ENCODE measurements around the gene FBN1.

The FBN1 gene

DNA sequence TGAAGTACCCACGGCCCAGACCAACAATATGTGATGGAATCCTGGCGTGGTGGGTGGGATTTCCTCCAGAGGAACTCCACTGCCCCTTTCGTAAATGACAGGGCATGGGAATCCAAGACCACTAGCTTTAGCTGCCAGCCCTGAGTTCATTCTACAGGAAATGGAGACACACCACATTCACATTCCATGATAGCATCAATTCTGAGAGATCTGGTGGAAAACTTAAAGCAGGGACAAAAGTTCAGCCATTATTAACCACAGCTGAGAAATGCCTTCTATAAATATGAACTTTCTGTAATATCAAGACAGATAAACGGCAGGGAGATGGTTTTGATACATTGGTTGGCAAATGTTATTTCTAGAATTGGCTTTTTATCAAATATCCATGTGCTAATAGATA, 98.2 kb downstream of the FBN1 start:
- no peak for DNase-seq

DNA sequence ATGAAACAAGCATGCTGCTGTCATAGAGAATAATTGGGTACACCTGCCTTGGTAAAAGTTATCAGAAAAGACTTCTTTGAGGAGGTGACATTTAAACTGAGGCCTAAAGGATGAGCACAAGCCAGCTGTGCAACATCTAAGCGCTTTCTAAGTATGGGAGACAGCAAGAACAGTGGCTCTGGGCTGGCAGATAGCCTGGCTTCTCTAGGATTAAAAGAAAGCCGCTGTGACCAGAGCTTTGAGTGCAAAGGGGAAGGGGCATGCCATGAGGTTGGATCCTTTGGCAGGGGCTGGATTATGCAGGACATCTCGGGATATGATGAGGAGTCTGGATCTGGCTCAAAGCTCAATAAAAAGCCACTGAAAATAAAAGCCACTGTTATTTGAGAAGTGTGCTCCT, 99.2 kb downstream of the FBN1 start:
- DNase-seq = no peak

DNA sequence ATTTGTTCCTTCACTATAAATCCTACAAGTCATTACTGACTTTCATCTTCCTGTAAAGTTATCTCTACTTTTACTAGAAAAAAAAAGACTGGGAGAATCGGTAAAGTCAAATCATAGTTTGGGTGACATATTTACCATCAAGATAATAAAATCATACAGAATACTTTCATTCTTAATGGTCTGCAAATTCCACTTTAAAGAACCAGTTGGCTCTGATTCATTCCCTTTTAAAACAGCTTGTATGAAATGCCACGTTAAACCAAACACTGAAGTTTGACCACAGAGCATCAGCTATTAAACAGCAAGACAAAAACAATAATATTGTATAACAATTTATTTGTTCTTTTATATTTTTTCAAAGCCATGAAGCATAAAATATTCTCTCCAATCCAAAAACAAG, 100.7 kb downstream of the FBN1 start:
- DNase-seq = no peak

DNA sequence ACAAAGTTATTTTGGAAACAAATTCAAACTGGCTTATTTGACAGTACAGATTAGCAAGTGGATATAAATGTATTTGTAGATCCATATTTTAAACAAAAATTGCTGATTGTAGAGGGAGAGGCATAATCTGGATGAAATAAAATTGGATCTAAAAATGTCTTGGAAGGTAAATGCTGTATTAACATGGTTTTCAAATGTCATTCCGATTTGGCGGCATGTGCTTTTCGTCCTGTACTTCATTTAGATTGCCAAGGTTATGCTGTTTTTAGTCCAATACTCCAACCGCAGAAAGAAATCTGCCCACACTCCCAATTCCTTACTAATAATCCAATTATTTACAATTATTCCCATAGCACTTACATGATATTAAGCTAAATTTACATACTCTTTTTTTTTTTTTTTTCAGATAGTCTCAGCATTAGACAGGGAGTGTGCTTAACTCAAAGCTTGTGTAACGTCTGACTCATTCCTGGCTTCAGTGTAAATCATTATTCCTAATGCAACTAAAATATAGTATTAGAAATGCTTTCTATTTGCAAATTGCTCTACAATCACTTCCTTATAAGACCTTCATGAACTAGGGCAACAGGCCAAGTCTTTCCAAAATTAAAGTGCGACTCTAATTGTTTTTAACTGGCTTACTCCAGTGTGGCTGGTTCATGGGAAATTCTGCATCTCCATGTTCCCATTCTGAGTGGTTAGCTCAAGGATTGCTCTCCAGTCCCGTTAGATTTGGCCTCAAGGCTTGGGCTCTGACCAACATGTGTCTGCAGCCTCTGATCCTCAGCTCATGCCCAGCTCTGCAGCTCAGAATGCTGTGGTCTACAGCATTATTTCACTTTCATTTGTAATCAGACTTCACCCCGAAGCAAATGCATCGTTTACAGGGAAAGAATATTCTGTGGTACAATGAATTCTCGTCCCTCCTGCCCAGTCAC, 103.9 kb downstream of the FBN1 start:
- no peak for DNase-seq

DNA sequence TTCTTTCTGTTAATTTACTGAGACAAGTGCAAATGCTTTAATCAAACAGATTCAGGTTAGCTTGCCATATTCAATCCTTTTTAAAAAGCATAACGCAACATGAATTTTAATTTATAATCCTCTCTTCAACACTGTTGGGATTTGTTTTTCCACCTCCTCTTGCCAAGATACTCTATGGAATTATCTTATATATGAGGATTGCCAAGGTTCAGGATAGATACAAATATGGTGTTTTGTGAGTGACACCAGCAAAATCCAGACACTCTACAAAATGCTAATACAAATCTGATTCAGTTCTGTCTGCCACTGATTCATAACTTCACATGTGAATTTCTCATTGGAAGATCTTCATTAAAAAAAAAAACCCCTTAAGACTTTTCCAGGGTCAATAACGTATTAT, 104.8 kb downstream of the FBN1 start:
- no peak for DNase-seq

DNA sequence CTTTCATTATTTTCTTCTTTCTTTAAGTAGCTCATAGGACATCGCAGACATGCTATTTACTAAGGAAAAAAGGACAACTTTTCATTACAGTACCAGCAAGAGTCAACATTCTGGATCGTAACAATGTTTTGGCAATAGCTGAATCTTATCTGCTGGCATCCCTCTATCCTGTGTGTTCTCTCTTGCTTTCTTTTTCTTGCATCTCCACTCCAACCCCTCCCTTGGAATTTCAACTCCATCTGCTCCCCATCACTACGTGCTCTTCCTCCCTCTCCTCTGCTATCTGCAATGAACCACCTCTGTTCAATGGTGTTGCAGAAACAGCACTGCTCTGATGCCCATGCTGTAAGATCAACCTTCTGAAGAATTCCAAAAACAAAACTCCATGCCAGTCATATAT, 106.6 kb downstream of the FBN1 start:
- DNase-seq = no peak

DNA sequence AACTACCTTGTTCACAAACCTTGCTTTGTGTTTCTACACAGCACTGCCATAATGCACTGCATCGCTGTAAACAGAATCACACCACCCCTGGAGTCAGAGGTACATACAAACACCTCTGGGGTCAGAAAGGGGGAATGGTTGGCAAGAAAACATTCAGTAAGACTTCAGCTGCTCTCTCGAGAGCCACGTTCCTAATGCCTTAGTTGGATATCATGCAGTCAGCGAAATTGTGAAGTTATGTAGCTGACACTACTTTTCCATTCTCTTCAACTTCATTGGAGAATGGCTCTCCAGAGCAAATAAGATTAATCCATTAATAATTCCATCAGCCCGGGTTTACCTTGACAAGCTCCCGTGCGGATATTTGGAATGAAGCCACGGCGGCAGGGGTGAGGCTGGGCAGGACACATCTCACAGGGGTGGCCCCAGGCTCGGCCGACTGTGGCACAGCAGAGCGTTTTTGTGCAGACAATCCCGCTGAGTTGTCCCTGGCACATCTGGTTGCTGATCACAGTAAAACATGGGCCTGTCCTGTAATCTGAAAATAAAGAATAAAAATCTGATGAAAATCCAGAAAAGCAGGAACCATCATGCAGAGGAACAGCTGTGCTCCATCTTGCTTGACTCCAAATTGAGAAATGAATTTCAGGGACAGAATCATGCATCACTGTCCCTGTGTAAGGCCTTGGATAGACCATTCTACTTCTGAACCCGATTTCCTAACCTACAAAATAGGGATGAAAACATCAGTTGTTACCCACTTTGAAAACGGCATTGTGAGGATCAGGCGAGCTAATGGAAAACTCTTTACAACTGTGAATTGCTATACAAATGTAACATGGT, 108.0 kb downstream of the FBN1 start:
- no peak for DNase-seq

DNA sequence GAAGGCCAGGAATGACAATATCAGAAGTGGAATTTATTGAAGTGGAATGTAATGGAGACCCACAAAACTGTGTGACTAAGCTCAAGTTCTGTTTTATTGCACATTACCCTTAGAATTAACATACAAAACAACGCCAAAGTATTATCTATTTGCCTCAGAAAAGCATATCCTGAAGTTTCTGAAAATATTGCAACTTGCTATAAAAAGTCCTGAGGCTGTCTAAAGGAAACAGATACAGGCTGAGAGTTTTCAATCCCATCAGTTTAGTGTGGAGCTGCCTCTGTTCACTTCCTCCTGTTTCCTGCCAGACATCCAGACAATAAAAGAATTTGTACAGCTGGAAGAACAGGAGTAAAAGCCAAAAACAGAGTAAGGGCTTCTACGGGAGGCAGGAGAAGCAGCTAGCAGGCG, 108.8 kb downstream of the FBN1 start:
- DNase-seq = no peak

DNA sequence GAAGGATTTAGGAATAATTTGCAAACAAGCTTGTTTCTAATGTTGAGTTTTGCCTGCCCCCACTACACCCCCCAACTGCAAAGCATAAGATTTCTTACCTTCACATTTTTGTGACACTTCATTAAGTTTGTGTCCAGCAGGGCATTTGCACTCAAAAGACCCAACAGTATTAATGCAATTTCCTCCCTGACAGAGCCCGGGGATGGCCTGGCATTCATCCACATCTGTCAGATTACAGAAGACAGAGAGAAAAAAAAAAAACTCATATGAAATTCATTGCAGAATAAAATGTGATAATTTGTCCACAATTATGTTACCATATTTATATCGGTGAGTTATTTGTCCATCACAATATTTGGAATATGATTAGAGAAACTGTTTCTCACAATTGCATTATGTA, 111.5 kb downstream of the FBN1 start:
- no peak for DNase-seq

DNA sequence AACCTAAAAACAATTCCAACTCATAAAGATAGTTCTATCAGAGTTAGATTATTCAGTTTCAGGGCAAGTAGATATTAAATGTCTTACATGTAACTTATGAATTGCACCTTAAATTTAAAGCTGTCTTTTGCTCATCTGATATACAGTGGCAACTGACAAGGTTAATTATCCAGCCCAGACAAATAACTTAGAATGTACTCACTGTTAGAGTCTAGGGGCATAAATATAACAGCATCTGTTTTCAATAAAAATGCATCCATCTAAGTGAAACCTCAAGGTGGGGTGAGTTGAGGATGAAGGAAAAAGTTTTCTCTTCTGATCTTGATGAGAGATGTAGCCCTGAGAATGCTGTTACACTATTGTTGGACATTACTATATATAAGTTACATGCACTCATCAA, 112.6 kb downstream of the FBN1 start:
- DNase-seq = no peak

DNA sequence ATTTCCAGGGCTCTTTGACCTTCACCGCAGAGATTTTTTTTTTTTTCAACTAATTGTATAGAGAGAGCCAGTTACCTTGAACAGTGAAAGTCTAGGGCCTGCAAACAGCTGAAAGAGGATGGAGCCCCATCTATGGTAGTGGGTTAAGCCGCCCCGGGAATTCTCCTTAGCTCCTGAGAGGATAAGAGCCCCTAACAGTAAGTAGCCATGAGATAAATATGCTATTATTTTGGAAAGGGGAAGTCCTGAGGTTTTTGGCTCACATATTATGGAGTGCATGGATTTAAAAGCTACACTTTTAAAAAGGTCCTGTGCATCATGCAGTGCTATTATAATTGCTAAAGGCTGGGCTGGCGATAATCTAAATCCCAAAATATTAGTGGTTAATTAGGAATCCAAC, 115.0 kb downstream of the FBN1 start:
- no peak for DNase-seq

DNA sequence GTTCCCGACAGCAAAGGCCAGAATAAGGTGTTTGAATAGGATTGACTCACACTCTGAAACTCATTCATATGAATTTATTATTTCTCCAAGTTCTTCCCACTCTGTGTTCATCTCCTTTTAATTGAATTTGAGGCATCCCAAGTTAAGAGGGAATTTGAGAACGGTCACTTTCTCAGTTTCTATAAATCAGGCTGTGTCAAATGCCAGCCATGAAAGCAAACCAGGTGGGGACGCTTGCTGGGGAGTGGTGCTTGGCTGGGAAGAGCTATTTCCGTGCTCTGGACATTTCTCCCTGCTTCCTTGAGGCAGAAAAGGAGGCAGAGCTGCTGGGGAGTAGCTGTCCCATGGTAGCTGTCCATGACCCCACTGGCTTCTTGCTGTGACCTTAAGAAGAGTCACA, 116.6 kb downstream of the FBN1 start:
- DNase-seq = no peak

DNA sequence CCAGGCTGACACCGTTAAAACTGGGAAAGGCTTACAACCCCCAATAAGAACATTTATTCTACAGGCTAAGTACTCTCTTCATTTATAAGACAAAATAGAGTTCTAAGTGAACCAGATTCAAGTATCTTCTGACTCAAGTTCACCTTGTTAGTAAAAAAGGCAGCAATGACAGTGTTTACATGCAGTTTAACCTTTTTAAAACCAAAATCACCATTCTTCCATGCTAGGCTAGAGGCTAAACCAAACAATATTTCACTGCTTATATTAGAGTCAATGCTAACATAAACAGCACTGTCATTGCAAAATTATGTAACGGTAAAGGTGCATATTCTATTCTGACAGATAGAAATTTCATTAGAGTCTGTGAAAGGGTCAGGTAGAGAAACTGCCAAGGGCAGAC, 118.0 kb downstream of the FBN1 start:
- no peak for DNase-seq

DNA sequence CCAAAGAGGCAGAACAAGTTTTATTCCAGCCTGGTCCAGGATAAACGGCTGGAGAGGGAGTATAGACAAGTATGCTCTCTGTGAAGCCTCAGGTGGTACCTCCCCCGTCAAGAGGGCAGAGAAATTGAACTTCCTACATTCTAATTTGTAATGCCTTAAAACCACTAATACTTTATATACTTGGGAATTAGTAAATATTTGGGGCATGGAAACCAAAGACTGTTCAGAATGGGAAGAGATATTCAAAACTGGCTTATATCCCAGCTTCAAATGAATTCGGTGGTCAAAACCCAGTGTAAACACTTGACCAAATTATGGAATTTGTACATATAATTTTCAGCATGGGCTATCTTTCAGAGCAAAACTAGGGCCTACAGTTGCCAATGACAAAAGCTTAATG, 122.6 kb downstream of the FBN1 start:
- DNase-seq = no peak

DNA sequence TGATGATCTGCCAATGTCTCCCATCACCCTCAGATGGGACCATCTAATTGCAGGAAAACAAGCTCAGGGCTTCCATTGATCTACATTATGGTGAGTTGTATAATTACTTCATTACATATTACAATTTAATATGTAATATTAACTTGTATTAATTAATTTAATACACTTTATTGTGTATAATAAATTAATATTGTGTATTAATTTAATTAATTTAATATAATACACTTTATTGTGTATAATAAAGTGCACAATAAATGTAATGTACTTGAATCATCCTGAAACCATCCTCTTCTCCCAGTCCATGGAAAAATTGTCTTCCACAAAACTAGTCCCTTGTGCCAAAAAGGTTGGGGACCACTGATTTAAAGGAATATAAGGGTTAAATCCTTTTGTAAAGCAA, 123.4 kb downstream of the FBN1 start:
- no peak for DNase-seq

DNA sequence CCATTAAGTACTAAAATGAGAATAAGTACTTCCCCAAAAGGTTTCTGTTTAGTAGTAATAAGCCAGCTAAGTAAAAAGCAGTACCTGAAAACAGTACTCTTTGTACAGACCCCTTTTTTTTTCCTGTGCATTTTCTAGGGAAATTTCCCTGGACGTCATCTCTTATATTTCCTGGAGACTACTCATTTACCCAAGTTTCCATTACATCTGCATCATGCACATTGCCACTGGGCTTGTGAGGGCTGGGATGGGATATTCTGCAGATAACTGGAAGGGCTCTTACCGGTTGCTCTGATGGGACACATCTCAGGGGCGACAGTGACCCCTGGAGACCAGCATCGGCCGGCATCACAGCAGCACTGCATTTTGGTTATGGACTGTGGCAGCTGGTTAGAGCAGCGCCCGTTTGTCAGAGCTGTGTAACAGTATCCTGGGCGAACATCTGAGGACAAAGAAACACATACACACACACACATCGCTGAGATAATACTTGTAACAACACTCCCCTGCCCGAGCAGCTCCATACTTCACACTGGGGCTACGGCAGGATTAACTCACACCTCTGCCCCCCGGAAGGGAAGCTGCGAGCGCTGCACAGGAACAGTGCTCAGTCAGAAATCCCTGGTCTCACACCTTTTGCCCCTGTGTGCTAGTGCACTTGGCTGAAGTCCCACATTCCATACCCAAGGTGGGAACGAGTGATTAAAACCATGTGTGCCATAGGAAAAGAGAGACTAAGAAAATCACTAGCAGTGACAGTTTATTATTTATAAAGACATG, 124.9 kb downstream of the FBN1 start:
- no peak for DNase-seq

DNA sequence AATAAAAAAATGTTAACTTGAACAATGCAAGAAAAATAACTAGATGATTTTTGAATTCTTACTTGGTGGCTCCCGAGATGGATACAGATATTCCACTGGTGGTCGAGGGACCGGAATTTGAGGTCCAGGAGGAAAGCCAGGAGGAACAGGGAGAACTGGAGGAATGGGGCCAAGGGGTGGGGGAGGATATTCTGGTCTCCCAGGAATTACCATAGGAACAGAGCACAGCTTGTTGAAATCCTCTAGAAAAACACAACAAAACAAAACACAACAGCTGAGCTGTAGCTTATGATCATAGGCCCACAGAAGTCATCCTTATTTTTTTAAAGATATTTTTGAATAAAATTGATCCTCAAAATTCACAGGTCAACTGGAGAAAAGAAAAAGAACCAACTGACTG, 129.4 kb downstream of the FBN1 start:
- no peak for DNase-seq

DNA sequence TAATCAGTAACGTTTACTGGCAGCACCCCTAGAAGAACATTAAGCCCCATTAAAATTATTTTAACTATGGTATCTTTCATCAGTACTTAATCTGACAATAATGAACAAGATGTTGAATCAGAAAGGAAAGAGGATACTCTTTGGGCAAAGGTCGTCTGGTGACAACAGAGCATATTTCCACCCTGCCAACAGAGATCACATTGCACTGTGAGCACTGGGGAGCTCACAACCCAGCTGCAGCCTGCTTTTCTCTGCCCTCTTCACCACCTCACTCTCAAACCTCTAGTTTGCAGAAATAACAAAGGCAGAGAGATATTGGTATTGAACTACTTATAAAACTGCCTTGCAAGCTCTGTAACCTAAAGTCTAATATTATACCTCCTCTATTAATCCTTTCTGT, 130.0 kb downstream of the FBN1 start:
- no peak for DNase-seq

DNA sequence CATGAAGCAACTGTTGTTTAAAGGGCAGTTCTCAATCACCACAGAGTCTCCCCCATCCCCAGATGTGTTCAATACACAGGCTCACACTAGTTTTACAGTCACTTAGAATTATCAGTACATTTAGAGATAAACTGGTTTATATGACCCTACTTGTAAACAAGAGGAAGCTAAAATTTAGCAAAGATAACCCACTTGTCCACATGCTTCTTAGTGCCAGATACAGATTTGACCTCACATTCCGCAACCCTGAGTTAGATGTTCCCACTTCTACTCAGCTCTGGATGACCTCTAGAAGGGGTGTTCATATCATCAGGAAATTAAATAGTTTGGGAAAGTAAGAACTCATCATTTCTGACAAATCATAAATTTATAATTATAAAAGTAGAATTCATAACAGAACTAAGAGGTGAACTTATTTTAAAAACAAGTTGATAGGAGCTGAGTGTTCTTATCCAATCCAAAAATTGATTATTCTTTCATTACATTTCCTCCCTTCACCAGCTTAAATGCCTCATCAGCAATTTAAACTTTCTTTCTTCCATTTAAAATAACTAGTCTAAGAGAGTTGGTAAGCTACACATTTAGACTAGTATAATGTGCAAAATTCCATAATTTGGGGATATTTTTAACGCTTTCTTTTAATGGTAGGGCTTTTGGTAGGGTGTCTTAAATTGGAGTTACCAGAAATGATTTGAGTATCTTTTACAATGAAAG, 131.2 kb downstream of the FBN1 start:
- no peak for DNase-seq

DNA sequence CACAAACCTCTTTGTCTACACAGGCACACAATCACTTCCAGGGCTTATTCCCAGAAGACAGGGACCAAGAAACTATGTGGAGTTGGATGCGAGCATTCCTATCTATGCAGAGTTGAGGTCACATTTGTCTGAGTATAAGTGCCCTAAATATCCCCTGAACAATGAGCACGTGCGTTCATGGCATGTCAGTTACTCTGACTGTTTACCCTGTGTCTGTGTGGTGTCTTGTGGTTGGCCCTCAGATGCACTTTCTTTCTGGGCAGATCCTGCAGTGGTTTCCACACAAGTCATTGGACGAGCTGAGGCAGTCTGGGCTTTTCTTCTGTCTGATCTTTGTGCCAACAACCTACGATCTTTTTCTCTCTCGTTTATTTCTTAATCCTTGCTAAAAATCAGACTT, 134.5 kb downstream of the FBN1 start:
- DNase-seq = no peak

DNA sequence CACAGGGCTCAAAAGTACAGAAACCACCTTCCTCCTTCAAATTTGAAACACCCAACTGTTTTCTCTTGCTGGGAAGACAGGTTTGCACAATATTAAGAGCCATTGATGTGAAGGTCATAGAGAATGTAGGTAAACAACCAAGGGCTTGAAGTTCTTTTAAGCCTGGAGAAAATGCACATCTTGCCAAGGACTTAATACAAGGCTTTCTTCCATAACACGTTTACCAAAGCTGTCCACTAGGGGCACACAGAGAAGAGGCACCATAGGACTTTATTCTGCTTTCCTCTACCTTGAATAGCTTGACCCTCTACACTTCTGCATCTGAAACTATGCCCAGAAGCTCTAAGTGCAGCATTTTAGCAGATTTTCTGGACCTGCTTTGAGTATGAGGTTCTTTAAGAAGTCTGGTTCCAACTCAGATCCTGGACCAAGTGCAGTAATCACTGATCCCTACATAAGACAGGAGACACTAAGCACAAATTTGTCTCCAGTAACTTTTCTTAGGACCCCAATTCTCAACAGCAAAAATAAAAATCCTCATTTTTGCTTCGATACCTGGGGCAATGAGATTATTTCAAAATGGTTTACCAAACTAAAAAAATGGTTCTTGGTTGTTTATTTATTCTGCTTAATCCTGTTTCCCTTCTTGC, 138.0 kb downstream of the FBN1 start:
- DNase-seq = no peak

DNA sequence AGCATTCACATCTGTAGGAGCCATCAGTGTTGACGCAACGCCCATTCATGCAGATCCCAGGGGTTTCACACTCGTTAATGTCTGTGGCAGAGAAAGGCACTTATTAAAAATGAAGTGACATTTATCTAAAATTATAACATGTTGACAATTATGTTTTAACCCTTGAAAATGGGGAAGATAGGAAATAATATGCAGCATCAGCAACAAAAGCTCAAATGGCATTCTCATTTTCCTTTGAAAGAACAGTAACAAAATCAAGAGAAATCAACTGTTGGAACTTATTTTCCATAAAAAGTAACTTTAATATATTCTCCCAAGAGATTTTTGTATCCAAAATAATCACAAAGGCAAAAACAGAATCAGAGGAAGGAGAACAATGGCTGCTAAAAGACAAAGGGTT, 140.4 kb downstream of the FBN1 start:
- no peak for DNase-seq
